Natural killer cell treated with Interleukin-12 subunit alpha and Interleukin-12 subunit beta and Interleukin-15 and Interleukin-18, amount 100 ng/mL, for 72 hours (primary cell): ENCODE results near the gene ZNF629. TPM values are rescaled to one million over a fixed set of nuclear protein-coding genes. Genes with fewer than 3 reads are reported as not detected.
A peak's percentile ranks its signal among the peaks of the same experiment; 100 is the strongest.

Experiments
- ATAC-seq, 2 donors: fragments of 150-1000 bp; cut with Tn5 transposase in 1 of 2; sonication (Bioruptor Pico), chemical (Tn5 transposase) in 1 of 2; 2 replicates each; pipeline ENCODE4 v1.10.0; 2021
- DNase-seq: peaks from one replicate; pipeline ENCODE4 v3.0.0; 2022; ENCODE audit warnings: low spot score
- H3K27ac Mint-ChIP-seq, 2 donors: 1 replicate in 1 of 2; 2 replicates in 1 of 2; pipeline ENCODE4 v1.8.0; 2022; ENCODE audit warnings: mixed read lengths in 2 of 2, mild to moderate bottlenecking in 1 of 2, moderate library complexity in 1 of 2
- H3K27me3 Mint-ChIP-seq, 2 donors: 1 replicate in 1 of 2; 2 replicates in 1 of 2; pipeline ENCODE4 v1.8.0; 2022; ENCODE audit warnings: mixed read lengths in 2 of 2
- H3K36me3 Mint-ChIP-seq: one replicate; pipeline ENCODE4 v1.8.0; 2022; ENCODE audit warnings: mixed read lengths
- H3K4me1 Mint-ChIP-seq, 2 donors: 1 replicate in 1 of 2; 2 replicates in 1 of 2; pipeline ENCODE4 v1.8.0; 2022; ENCODE audit warnings: low read depth in 2 of 2, mixed read lengths in 2 of 2, mild to moderate bottlenecking in 1 of 2
- H3K4me3 Mint-ChIP-seq: one replicate; pipeline ENCODE4 v1.8.0; 2022; ENCODE audit warnings: mixed read lengths
- H3K9me3 Mint-ChIP-seq: 2 replicates; pipeline ENCODE4 v1.8.0; 2022; ENCODE audit warnings: mixed read lengths
- total RNA-seq, 2 donors: library from RNA; stranded (reverse); gene quantifications; one replicate each; pipeline ENCODE4 v1.2.3, GENCODE V29; 2022

The ZNF629 gene
- total RNA-seq, 2 donors from 2014 or later = 0.98 to 3.8 TPM

GRCh38 chr16:30780021-30780420 lies 7.0 kb downstream of the ZNF629 start:
- H3K27me3 Mint-ChIP-seq = peaks cover 3 to 9% of the 10 kb centered on the region in 2 donors
- no peaks in the 10 kb centered on the region for H3K9me3 Mint-ChIP-seq
- DNase-seq (no peak), ATAC-seq (no peak)
- H3K27ac Mint-ChIP-seq = no peak overlapping the region
- no peaks in the 10 kb centered on the region for H3K36me3 Mint-ChIP-seq
- peaks cover 12 to 20% of the 10 kb centered on the region in 2 donors for H3K4me1 Mint-ChIP-seq
- no peak overlapping the region for H3K4me3 Mint-ChIP-seq

GRCh38 chr16:30779596-30779995 lies 7.4 kb downstream of the ZNF629 start:
- no peaks in the 10 kb centered on the region for H3K36me3 Mint-ChIP-seq
- DNase-seq (no peak), ATAC-seq (no peak)
- H3K27me3 Mint-ChIP-seq = peaks cover 3 to 9% of the 10 kb centered on the region in 2 donors
- peaks cover 16 to 21% of the 10 kb centered on the region in 2 donors for H3K4me1 Mint-ChIP-seq
- H3K27ac Mint-ChIP-seq = no peak overlapping the region
- no peaks in the 10 kb centered on the region for H3K9me3 Mint-ChIP-seq
- H3K4me3 Mint-ChIP-seq = no peak overlapping the region

GRCh38 chr16:30778549-30779244 lies 8.3 kb downstream of the ZNF629 start:
- Mint-ChIP-seq H3K36me3 (no peaks in the 10 kb centered on the region), H3K9me3 (no peaks in the 10 kb centered on the region), H3K27ac (no peak overlapping the region), H3K27me3 (peaks cover 3 to 9% of the 10 kb centered on the region in 2 donors), H3K4me1 (peaks cover 19 to 23% of the 10 kb centered on the region in 2 donors), H3K4me3 (no peak overlapping the region)
- no peak for ATAC-seq
- DNase-seq = no peak

GRCh38 chr16:30777591-30778297 lies 9.3 kb downstream of the ZNF629 start:
- peaks cover 24 to 25% of the 10 kb centered on the region in 2 donors for H3K4me1 Mint-ChIP-seq
- H3K36me3 Mint-ChIP-seq = peaks cover 5% of the 10 kb centered on the region
- no peaks in the 10 kb centered on the region for H3K9me3 Mint-ChIP-seq
- no peak for ATAC-seq
- H3K27ac Mint-ChIP-seq = peak overlapping the region in 1 of 2 donors; percentile 32
- DNase-seq = no peak
- H3K4me3 Mint-ChIP-seq = peak overlapping the region; percentile 50
- peaks cover 3 to 9% of the 10 kb centered on the region in 2 donors for H3K27me3 Mint-ChIP-seq

- no peaks in the 10 kb centered on the region for H3K9me3 Mint-ChIP-seq
- H3K27me3 Mint-ChIP-seq = peaks cover 3 to 9% of the 10 kb centered on the region in 2 donors
- ATAC-seq = peak; percentile 69 to 79
- H3K27ac Mint-ChIP-seq = no peak overlapping the region
- peak overlapping the region; percentile 70 for H3K4me3 Mint-ChIP-seq
- peaks cover 31 to 32% of the 10 kb centered on the region in 2 donors for H3K4me1 Mint-ChIP-seq
- H3K36me3 Mint-ChIP-seq = peaks cover 18% of the 10 kb centered on the region
- peak; percentile 70 for DNase-seq
Measured at GRCh38 chr16:30775392-30776188, 11.4 kb downstream of the ZNF629 start.

GRCh38 chr16:30775131-30775391 lies 11.9 kb downstream of the ZNF629 start:
- Mint-ChIP-seq H3K4me1 (peaks cover 31 to 32% of the 10 kb centered on the region in 2 donors), H3K9me3 (no peaks in the 10 kb centered on the region), H3K36me3 (peaks cover 18% of the 10 kb centered on the region), H3K27ac (no peak overlapping the region), H3K27me3 (peaks cover 3 to 9% of the 10 kb centered on the region in 2 donors), H3K4me3 (peak overlapping the region; percentile 70)
- DNase-seq (no peak), ATAC-seq (peak in 1 of 2 donors; percentile 1)

- H3K27me3 Mint-ChIP-seq = peaks cover 3 to 9% of the 10 kb centered on the region in 2 donors
- H3K27ac Mint-ChIP-seq = no peak overlapping the region
- H3K4me1 Mint-ChIP-seq = peaks cover 31 to 32% of the 10 kb centered on the region in 2 donors
- H3K9me3 Mint-ChIP-seq = no peaks in the 10 kb centered on the region
- H3K4me3 Mint-ChIP-seq = peak overlapping the region; percentile 70
- H3K36me3 Mint-ChIP-seq = peaks cover 18% of the 10 kb centered on the region
- peak; percentile 51 for DNase-seq
- no peak for ATAC-seq
Measured at GRCh38 chr16:30774367-30775130, 12.5 kb downstream of the ZNF629 start.

GRCh38 chr16:30773826-30774225 lies 13.2 kb downstream of the ZNF629 start:
- H3K27me3 Mint-ChIP-seq = peaks cover 3 to 9% of the 10 kb centered on the region in 2 donors
- peaks cover 31 to 35% of the 10 kb centered on the region in 2 donors for H3K4me1 Mint-ChIP-seq
- H3K4me3 Mint-ChIP-seq = no peak overlapping the region
- peaks cover 22% of the 10 kb centered on the region for H3K36me3 Mint-ChIP-seq
- DNase-seq = no peak
- no peak overlapping the region for H3K27ac Mint-ChIP-seq
- no peaks in the 10 kb centered on the region for H3K9me3 Mint-ChIP-seq
- ATAC-seq = no peak

- Mint-ChIP-seq H3K27ac (no peak overlapping the region), H3K9me3 (no peaks in the 10 kb centered on the region), H3K4me3 (no peak overlapping the region), H3K36me3 (peaks cover 33% of the 10 kb centered on the region), H3K27me3 (peaks cover 0 to 2% of the 10 kb centered on the region in 2 donors), H3K4me1 (peaks cover 36 to 37% of the 10 kb centered on the region in 2 donors)
- DNase-seq = no peak
- no peak for ATAC-seq
Measured at GRCh38 chr16:30771726-30772125, 15.3 kb downstream of the ZNF629 start.

GRCh38 chr16:30769379-30770089 lies 17.5 kb downstream of the ZNF629 start:
- H3K36me3 Mint-ChIP-seq = peaks cover 41% of the 10 kb centered on the region
- no peaks in the 10 kb centered on the region for H3K9me3 Mint-ChIP-seq
- peak; percentile 51 for DNase-seq
- ATAC-seq = no peak
- no peak overlapping the region for H3K4me3 Mint-ChIP-seq
- no peaks in the 10 kb centered on the region for H3K27me3 Mint-ChIP-seq
- H3K4me1 Mint-ChIP-seq = peaks cover 26 to 33% of the 10 kb centered on the region in 2 donors
- H3K27ac Mint-ChIP-seq = no peak overlapping the region

GRCh38 chr16:30768583-30769181 lies 18.3 kb downstream of the ZNF629 start:
- Mint-ChIP-seq H3K27me3 (no peaks in the 10 kb centered on the region), H3K4me3 (no peak overlapping the region), H3K36me3 (peaks cover 44% of the 10 kb centered on the region), H3K9me3 (no peaks in the 10 kb centered on the region), H3K4me1 (peaks cover 27 to 34% of the 10 kb centered on the region in 2 donors), H3K27ac (no peak overlapping the region)
- DNase-seq (peak; percentile 46), ATAC-seq (no peak)

GRCh38 chr16:30767767-30768465 lies 19.1 kb downstream of the ZNF629 start:
- no peak overlapping the region for H3K4me3 Mint-ChIP-seq
- H3K27ac Mint-ChIP-seq = no peak overlapping the region
- H3K9me3 Mint-ChIP-seq = no peaks in the 10 kb centered on the region
- peaks cover 31 to 40% of the 10 kb centered on the region in 2 donors for H3K4me1 Mint-ChIP-seq
- peaks cover 42% of the 10 kb centered on the region for H3K36me3 Mint-ChIP-seq
- DNase-seq = peak; percentile 59
- no peaks in the 10 kb centered on the region for H3K27me3 Mint-ChIP-seq
- peak; percentile 62 to 63 for ATAC-seq
